HG03025 (cell line): ENCODE measurements around the gene TMED5.
A peak's percentile ranks its signal among the peaks of the same experiment; 100 is the strongest.
"Not testable (repeated sequence)": the region's sequence is repeated elsewhere in the genome, so short reads cannot be mapped to it uniquely, and the experiment has no call there.

Experiments
- ATAC-seq: cut with Tn5 transposase; IDR thresholded peaks from one replicate; pipeline ENCODE4 v1.9.1; 2021; ENCODE audit warnings: mild to moderate bottlenecking, moderate library complexity; ENCODE audit not compliant: unreplicated experiment, low FRiP score

Gene TMED5

DNA sequence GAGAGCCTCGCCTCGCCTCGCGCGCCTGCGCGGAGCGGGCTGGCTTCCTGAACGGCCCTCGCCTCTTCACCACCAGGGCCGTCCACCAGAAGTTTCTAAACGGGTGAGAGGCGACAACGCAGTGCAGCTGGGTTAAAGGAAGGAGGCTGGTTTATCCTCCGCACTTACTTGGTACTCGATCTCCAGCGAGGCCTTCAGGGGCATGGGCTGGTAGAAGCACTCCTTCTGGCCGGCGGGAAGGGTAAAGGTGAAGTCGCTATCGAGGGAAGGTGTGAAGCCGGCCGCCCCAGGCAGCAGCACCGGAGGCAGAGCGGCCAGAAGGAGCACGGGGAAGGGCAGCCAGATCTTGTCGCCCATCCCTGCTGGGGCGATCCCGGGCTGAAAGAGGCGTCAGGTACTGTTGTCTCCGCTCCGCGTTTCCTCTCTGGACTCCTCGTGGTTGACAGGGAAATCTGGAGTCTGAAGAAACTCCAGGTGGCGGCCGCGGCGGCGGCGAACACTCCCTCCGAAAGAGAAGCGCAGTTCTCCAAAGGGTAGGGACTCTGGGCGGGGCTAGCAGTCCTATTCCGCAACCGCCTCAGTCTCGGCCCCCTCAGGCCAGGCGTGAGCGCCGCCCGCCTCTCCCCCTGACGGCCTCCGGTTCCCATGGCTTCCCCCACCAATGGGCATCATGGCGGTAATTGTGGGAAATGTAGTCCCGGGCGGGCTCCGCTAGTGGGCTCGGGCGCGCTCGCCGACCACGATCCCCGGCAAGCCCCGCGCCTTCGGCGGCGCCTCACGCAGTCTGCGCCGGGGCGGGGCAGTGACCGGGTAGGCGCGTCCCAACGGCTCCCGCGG, at the start of gene TMED5:
Gene TMED5, minus strand, starts transcription at position 528 of the 837 bp plus-strand sequence. Its CDS starts 171 bp downstream, at position 357.
- peak; percentile 89 for ATAC-seq

- no peak for ATAC-seq
Observed at GRCh38 chr1:93223023-93223675, 42.9 kb upstream of the TMED5 start.

DNA sequence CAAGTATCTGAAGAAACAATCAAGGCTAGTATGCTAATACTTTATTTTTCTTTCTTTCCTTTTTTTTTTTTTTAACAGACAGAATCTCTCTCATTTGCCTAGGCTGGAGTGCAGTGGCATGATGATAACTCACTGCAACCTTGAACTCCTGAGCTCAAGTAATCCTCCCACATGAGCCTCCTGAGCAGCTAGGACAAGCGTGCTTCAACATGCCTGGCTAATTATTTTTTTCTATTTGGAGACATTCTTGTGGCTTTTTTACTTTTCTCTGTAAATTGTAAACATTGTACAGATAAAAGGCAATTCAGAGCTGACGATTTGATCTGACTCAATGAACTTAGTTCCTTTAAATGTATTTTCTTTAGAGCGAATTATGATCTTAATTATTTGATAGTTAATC, 41.7 kb upstream of the TMED5 start:
- no peak for ATAC-seq

DNA sequence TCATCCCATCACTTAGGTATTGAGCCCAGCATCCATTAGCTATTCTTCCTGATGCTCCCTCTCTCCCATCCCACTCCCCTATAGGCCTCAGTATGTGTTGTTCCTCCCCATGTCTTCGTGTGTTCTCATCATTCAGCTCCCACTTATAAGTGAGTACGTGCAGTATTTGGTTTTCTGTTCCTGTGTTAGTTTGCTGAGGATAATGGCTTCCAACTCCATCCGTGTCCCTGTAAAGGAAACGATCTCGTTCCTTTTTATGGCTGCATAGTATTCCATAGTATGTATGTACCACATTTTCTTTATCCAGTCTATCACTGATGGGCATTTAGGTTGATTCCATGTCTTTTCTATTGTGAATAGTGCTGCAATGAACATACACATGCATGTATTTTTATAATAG, 40.5 kb upstream of the TMED5 start:
- ATAC-seq, result not testable (repeated sequence)

GRCh38 chr1:93219443-93219842, 39.2 kb upstream of the TMED5 start:
- no peak for ATAC-seq

GRCh38 chr1:93215322-93215721, 35.1 kb upstream of the TMED5 start:
- ATAC-seq, result no peak

GRCh38 chr1:93207211-93207610, 27.0 kb upstream of the TMED5 start:
- no peak for ATAC-seq

- no peak for ATAC-seq
Observed at GRCh38 chr1:93206567-93206954, 26.3 kb upstream of the TMED5 start.

- no peak for ATAC-seq
Observed at GRCh38 chr1:93205892-93206566, 25.8 kb upstream of the TMED5 start.

DNA sequence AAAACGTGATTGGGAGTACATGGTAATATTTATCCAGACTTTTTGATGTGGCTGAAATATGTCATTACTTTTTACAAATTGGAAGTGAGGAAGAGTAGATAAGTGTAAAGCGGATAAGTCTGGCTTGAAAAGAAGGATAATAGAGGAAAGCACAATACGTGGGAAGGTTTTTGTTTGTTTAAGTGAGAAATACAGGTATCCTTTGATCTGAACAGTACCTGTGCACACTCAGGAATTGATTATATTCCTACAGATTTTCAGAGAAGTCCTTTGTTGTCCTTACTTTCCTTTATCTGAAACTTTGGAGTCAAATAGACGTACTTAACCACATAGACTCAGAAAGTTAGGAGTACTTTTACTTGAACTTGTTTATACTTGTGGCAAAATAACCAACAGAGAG, 20.5 kb upstream of the TMED5 start:
- no peak for ATAC-seq

DNA sequence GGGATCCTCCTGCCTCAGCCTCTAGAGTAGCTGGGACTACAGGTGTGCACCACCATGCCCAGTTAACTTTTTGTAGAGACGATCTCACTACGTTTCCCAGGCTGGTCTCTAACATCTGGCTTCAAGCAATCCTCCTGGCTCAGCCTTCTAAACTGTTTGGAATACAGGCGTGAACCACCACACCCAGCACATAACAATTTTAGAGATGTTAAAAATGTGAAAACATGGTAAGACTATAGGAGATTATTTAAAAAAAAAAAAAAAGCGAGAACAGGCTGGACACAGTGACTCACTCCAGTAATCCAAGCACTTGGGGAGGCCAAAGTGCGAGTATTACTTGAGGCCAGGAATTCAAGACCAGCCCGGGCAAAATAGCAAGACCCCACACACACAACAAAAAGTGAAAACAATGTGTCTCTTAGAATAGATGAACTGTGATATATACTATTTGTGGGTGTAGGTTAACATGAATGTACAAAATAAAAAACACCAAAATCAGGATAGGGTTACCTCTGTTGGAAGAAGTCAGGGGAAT, 19.9 kb upstream of the TMED5 start:
- ATAC-seq, result no peak

DNA sequence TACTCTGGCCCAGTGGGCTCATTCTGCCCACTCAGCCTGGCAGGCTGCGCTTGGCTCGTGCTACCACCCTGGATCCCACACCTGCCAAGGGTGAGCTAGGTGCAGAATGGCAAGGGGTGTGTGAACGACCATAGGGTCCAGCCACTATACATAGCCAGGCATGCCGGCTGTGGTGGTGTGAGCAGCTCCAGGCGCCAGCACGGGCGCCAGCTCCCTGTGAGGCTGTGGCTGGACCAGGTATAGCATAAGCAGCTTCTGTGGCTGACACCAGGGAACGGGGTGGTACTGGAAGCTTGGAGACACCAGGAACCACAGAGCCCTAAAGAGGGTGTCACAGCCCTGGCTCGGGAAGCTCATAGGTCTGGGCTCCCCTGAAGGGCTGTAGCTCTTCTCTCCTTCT, 18.9 kb upstream of the TMED5 start:
- ATAC-seq, result no peak

DNA sequence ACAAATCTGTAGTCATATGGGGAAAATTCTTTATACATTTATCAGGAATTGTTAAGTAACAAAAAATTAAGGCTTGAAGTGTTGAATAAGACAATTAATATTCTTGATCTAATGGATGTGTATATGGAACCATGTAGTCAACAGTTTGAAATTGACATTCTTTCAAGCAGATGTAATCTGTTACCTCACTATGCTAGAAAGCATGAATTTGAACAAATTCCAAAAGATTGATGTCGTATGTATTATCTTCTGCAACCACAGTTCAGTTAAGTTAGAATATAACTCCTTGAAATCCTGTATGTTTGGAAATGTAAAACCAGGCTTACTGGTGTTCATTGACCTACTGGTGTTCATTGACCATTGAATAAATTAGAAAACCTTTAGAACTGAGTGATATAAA, 16.4 kb upstream of the TMED5 start:
- no peak for ATAC-seq

- ATAC-seq, result no peak
Observed at GRCh38 chr1:93194231-93194990, 14.2 kb upstream of the TMED5 start.

DNA sequence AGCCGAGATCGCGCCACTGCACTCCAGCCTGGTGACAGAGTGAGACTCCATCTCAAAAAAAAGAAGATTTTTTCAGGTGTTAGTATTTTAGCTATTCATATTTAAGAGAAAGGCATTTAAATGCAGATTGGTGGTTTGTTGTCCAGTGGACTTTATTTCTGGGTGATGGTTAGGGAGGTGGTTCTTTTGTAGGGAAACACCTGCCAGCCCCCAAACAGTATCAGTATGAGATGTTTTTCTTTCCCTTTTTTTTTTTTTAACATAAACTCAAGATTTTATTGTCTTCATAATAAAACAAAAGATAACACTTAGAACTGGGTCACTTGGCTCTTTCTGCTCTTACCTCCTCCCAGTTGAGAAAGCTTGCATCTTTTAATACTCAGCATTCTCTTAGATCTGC, 10.2 kb upstream of the TMED5 start:
- ATAC-seq, result no peak

DNA sequence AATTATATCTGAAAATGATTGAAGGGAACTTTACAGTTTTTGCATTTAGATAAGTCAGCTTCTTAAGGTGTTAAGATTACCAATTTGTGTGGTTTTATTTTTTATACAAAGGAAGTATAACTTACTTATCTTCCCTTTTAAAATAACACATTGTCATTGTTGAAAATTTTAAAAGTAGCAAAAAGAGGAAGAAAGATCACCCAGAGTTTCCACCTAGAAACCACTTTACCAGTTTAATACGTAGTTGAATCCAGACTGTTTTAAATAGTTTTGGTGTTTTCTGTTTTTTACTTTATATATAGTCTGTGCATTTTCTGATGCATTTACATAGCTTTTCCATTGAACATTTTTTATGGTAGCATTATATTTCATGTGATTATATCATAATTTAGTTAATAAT, 6.5 kb upstream of the TMED5 start:
- no peak for ATAC-seq

GRCh38 chr1:93180723-93181613, 755 bp upstream of the TMED5 start, which contains the start of gene CCDC18:
TSS of gene CCDC18 (plus strand) at chr1:93180724. CDS start at chr1:93183362, 2,638 bp downstream.
- peak; percentile 11 for ATAC-seq

- ATAC-seq, result no peak
Observed at GRCh38 chr1:93178418-93178817, 1.8 kb downstream of the TMED5 start.

GRCh38 chr1:93177991-93178390, 2.2 kb downstream of the TMED5 start:
- ATAC-seq, result no peak
